GM12864 (cell line): ENCODE measurements around the gene PAFAH1B2.

Experiments used
- DNase-seq: peaks from one replicate; pipeline ENCODE4 v3.0.0-alpha.2; 2011; ENCODE audit warnings: low read depth
- H3K4me3 ChIP-seq: 2 replicates; pipeline ENCODE4 v1.5.1; 2011; ENCODE audit warnings: mild to moderate bottlenecking, low read depth, low read length, control low read depth
- CTCF ChIP-seq: IDR thresholded peaks from 2 replicates; pipeline ENCODE4 v1.5.1; 2011; ENCODE audit warnings: low read depth, mild to moderate bottlenecking, moderate library complexity, low read length, control low read depth, inconsistent platforms; ENCODE audit errors: missing control alignments

The PAFAH1B2 gene

DNA sequence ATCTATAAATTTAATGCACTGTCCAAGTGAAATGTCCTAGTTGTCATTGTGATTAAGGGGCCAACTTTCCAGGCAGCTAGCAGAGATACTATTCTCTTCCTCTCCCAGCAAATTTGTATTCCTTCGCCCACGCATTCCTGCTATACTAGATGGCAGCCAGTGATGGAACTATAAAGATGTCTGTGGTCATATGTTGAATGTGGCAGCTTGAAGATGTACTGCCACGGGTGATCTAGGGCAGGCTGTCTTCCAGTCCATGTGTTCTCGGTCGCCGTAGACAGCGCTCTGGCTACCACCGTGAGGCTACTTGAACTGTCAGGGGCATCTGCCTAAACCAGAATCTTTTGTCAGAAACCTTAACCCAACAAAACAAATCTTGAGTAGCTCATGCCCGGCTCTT is 26.1 kb downstream of the PAFAH1B2 start:
- TF ChIP-seq CTCF, result no peak
- H3K4me3 ChIP-seq, result no peak overlapping the region
- DNase-seq, result no peak

DNA sequence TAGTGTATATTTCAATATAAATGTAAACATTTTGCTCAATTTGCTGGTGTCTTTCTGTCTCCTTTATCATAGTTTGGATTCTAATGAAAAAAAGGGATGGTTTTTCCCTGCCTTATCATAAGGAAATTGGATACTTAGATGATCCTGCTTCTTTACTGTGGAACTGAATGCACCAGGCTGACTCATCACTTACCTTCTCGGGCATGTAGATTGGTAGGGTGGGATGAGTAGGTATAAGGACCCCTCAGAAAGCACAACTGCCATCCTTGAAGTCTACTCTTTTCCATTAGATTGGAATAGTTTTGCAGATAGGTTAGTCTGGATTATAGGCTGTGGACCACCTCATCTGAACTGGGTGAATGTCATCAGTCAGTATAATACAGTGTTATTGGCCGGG is 26.9 kb downstream of the PAFAH1B2 start:
- DNase-seq, result no peak
- no peak for TF ChIP-seq CTCF
- no peak overlapping the region for H3K4me3 ChIP-seq

- DNase-seq, result no peak
- H3K4me3 ChIP-seq, result no peak overlapping the region
- TF ChIP-seq CTCF, result no peak
Observed at GRCh38 chr11:117171404-117172061, 27.4 kb downstream of the PAFAH1B2 start.

- no peak overlapping the region for H3K4me3 ChIP-seq
- no peak for TF ChIP-seq CTCF
- DNase-seq, result no peak
Observed at GRCh38 chr11:117172724-117173421, 28.8 kb downstream of the PAFAH1B2 start.

GRCh38 chr11:117175104-117175503 is 31.0 kb downstream of the PAFAH1B2 start:
- no peak for TF ChIP-seq CTCF
- H3K4me3 ChIP-seq, result no peak overlapping the region
- DNase-seq, result no peak

GRCh38 chr11:117175781-117176180 is 31.7 kb downstream of the PAFAH1B2 start:
- no peak for DNase-seq
- no peak for TF ChIP-seq CTCF
- H3K4me3 ChIP-seq, result no peak overlapping the region

- no peak for TF ChIP-seq CTCF
- no peak overlapping the region for H3K4me3 ChIP-seq
- no peak for DNase-seq
Observed at GRCh38 chr11:117176186-117176585, 32.1 kb downstream of the PAFAH1B2 start.
